IgD-negative memory B cell (primary cell): ENCODE measurements around the gene MPPED1. TPM values are rescaled to one million over a fixed set of nuclear protein-coding genes. Genes with fewer than 3 reads are reported as not detected.

Experiments
- H3K27ac Mint-ChIP-seq, 3 donors: one replicate each; pipeline ENCODE4 v1.8.0; 2020 to 2022; ENCODE audit warnings: mild to moderate bottlenecking in 3 of 3, mixed read lengths in 3 of 3, moderate library complexity in 1 of 3
- H3K27me3 Mint-ChIP-seq: one replicate; pipeline ENCODE4 v1.8.0; 2021; ENCODE audit warnings: mixed read lengths
- H3K36me3 Mint-ChIP-seq: one replicate; pipeline ENCODE4 v1.8.0; 2020; ENCODE audit warnings: mild to moderate bottlenecking, mixed read lengths
- H3K4me1 Mint-ChIP-seq, 3 donors: one replicate each; pipeline ENCODE4 v1.8.0; 2020 to 2022; ENCODE audit warnings: mixed read lengths in 3 of 3, mild to moderate bottlenecking in 1 of 3
- H3K4me3 Mint-ChIP-seq, 4 donors: one replicate each; pipeline ENCODE4 v1.8.0; 2020 to 2022; ENCODE audit warnings: mild to moderate bottlenecking in 4 of 4, mixed read lengths in 4 of 4, moderate library complexity in 3 of 4
- H3K9me3 Mint-ChIP-seq, 3 donors: one replicate each; pipeline ENCODE4 v1.8.0; 2020 to 2021; ENCODE audit warnings: mixed read lengths in 3 of 3, mild to moderate bottlenecking in 1 of 3
- polyA plus RNA-seq: library from polyadenylated mRNA; unstranded; fragments of 300-500 nt; fragmentation: Illumina TruSeq; gene quantifications from one replicate; pipeline ENCODE4 v1.2.3, GENCODE V29; 2021

Gene MPPED1
- polyA plus RNA-seq, 1 donor from 2014 or later = not detected

- Mint-ChIP-seq H3K36me3 (peaks cover 1% of the 10 kb centered on the region), H3K4me1 (no peaks in the 10 kb centered on the region), H3K27me3 (peaks cover 15% of the 10 kb centered on the region), H3K27ac (no peak overlapping the region), H3K9me3 (peaks cover 0 to 3% (median 0%) of the 10 kb centered on the region in 3 donors), H3K4me3 (no peak overlapping the region)
Observed at GRCh38 chr22:43537019-43537585, 125.3 kb downstream of the MPPED1 start.

GRCh38 chr22:43539572-43540528 lies 128.0 kb downstream of the MPPED1 start:
- H3K36me3 Mint-ChIP-seq = peaks cover 1% of the 10 kb centered on the region
- H3K4me3 Mint-ChIP-seq = no peak overlapping the region
- H3K4me1 Mint-ChIP-seq = no peaks in the 10 kb centered on the region
- peak overlapping the region in 1 of 3 donors; percentile 53 for H3K27ac Mint-ChIP-seq
- H3K27me3 Mint-ChIP-seq = peaks cover 16% of the 10 kb centered on the region
- peaks cover 0 to 3% (median 0%) of the 10 kb centered on the region in 3 donors for H3K9me3 Mint-ChIP-seq

GRCh38 chr22:43540529-43540923 lies 128.7 kb downstream of the MPPED1 start:
- Mint-ChIP-seq H3K36me3 (peaks cover 1% of the 10 kb centered on the region), H3K9me3 (peaks cover 0 to 3% (median 0%) of the 10 kb centered on the region in 3 donors), H3K4me1 (no peaks in the 10 kb centered on the region), H3K27ac (no peak overlapping the region), H3K27me3 (peaks cover 15% of the 10 kb centered on the region), H3K4me3 (no peak overlapping the region)

GRCh38 chr22:43541022-43541421 lies 129.2 kb downstream of the MPPED1 start:
- peaks cover 15% of the 10 kb centered on the region for H3K27me3 Mint-ChIP-seq
- no peaks in the 10 kb centered on the region for H3K4me1 Mint-ChIP-seq
- H3K4me3 Mint-ChIP-seq = no peak overlapping the region
- H3K27ac Mint-ChIP-seq = no peak overlapping the region
- H3K36me3 Mint-ChIP-seq = peaks cover 1% of the 10 kb centered on the region
- H3K9me3 Mint-ChIP-seq = peaks cover 0 to 3% (median 0%) of the 10 kb centered on the region in 3 donors

GRCh38 chr22:43541462-43542407 lies 129.9 kb downstream of the MPPED1 start:
- Mint-ChIP-seq H3K36me3 (peaks cover 1% of the 10 kb centered on the region), H3K4me3 (no peak overlapping the region), H3K27ac (no peak overlapping the region), H3K9me3 (peaks cover 0 to 3% (median 0%) of the 10 kb centered on the region in 3 donors), H3K27me3 (peaks cover 12% of the 10 kb centered on the region), H3K4me1 (no peaks in the 10 kb centered on the region)

- no peaks in the 10 kb centered on the region for H3K4me1 Mint-ChIP-seq
- H3K4me3 Mint-ChIP-seq = no peak overlapping the region
- H3K36me3 Mint-ChIP-seq = peaks cover 1% of the 10 kb centered on the region
- H3K27me3 Mint-ChIP-seq = peaks cover 12% of the 10 kb centered on the region
- H3K9me3 Mint-ChIP-seq = no peaks in the 10 kb centered on the region
- H3K27ac Mint-ChIP-seq = no peak overlapping the region
Observed at GRCh38 chr22:43542681-43543521, 131.1 kb downstream of the MPPED1 start.

GRCh38 chr22:43543522-43544288 lies 131.9 kb downstream of the MPPED1 start:
- H3K27me3 Mint-ChIP-seq = peaks cover 8% of the 10 kb centered on the region
- H3K4me1 Mint-ChIP-seq = no peaks in the 10 kb centered on the region
- no peak overlapping the region for H3K27ac Mint-ChIP-seq
- no peaks in the 10 kb centered on the region for H3K9me3 Mint-ChIP-seq
- no peaks in the 10 kb centered on the region for H3K36me3 Mint-ChIP-seq
- no peak overlapping the region for H3K4me3 Mint-ChIP-seq

- Mint-ChIP-seq H3K27me3 (peaks cover 3% of the 10 kb centered on the region), H3K4me3 (no peak overlapping the region), H3K27ac (no peak overlapping the region), H3K36me3 (no peaks in the 10 kb centered on the region), H3K4me1 (no peaks in the 10 kb centered on the region), H3K9me3 (no peaks in the 10 kb centered on the region)
Observed at GRCh38 chr22:43544289-43544673, 132.5 kb downstream of the MPPED1 start.

GRCh38 chr22:43546186-43546585 lies 134.4 kb downstream of the MPPED1 start:
- Mint-ChIP-seq H3K4me1 (no peaks in the 10 kb centered on the region), H3K36me3 (no peaks in the 10 kb centered on the region), H3K4me3 (no peak overlapping the region), H3K27ac (no peak overlapping the region), H3K27me3 (peaks cover 3% of the 10 kb centered on the region), H3K9me3 (peaks cover 0 to 2% (median 0%) of the 10 kb centered on the region in 3 donors)

- Mint-ChIP-seq H3K4me3 (no peak overlapping the region), H3K9me3 (peaks cover 0 to 2% (median 0%) of the 10 kb centered on the region in 3 donors), H3K27me3 (no peaks in the 10 kb centered on the region), H3K27ac (no peak overlapping the region), H3K4me1 (no peaks in the 10 kb centered on the region), H3K36me3 (no peaks in the 10 kb centered on the region)
Observed at GRCh38 chr22:43550024-43550620, 138.3 kb downstream of the MPPED1 start.

- no peaks in the 10 kb centered on the region for H3K36me3 Mint-ChIP-seq
- no peaks in the 10 kb centered on the region for H3K4me1 Mint-ChIP-seq
- H3K27me3 Mint-ChIP-seq = no peaks in the 10 kb centered on the region
- no peak overlapping the region for H3K27ac Mint-ChIP-seq
- peaks cover 0 to 2% (median 0%) of the 10 kb centered on the region in 3 donors for H3K9me3 Mint-ChIP-seq
- no peak overlapping the region for H3K4me3 Mint-ChIP-seq
Observed at GRCh38 chr22:43550672-43551071, 138.9 kb downstream of the MPPED1 start.

GRCh38 chr22:43553451-43554258 lies 141.8 kb downstream of the MPPED1 start:
- no peaks in the 10 kb centered on the region for H3K27me3 Mint-ChIP-seq
- no peaks in the 10 kb centered on the region for H3K4me1 Mint-ChIP-seq
- no peaks in the 10 kb centered on the region for H3K36me3 Mint-ChIP-seq
- no peak overlapping the region for H3K27ac Mint-ChIP-seq
- no peak overlapping the region for H3K4me3 Mint-ChIP-seq
- H3K9me3 Mint-ChIP-seq = peaks cover 0 to 5% (median 0%) of the 10 kb centered on the region in 3 donors
